OCI-LY7 (cell line): Measurements from ENCODE around the gene SLC66A2. TPM values are rescaled to one million over a fixed set of nuclear protein-coding genes. Genes with fewer than 3 reads are reported as not detected.

Experiments used
- BruUV-seq: library from RNA; stranded (reverse); fragments of 400-500 nt; replicated peaks from 2 replicates; lab custom pipeline; 2021; lab: Mats Ljungman, UMichigan
- CTCF ChIA-PET: fragments of 300-600 bp; sonication (Branson Sonifier 250); formaldehyde crosslinking; loops from one replicate; lab custom pipeline; 2022; ENCODE audit warnings: antibody characterized with exemption; ENCODE audit not compliant: unreplicated experiment; lab: Charles Lee
- POLR2A ChIA-PET: fragments of 300-600 bp; sonication (Branson Sonifier 250); formaldehyde crosslinking; loops from one replicate; lab custom pipeline; 2022; ENCODE audit warnings: antibody characterized with exemption; lab: Charles Lee
- DNase-seq: peaks from one replicate; pipeline ENCODE4 v3.0.0-alpha.2; 2015; ENCODE audit warnings: low spot score
- H2AFZ ChIP-seq: fragments of 200-600 bp; sonication (generic), shearing (Covaris generic); 2 replicates; pipeline ENCODE4 v1.6.1; 2014; ENCODE audit warnings: mild to moderate bottlenecking, antibody characterized with exemption, low read length, moderate library complexity
- H3K27ac ChIP-seq: fragments of 200-600 bp; sonication (generic); 2 replicates; pipeline ENCODE4 v1.5.1; 2014; ENCODE audit warnings: mixed run types, low read depth, mild to moderate bottlenecking, moderate library complexity, low read length, inconsistent platforms; ENCODE audit not compliant: poor library complexity, severe bottlenecking
- H3K36me3 ChIP-seq: fragments of 200-600 bp; sonication (generic); 2 replicates; pipeline ENCODE4 v1.6.1; 2014; ENCODE audit warnings: mild to moderate bottlenecking, antibody characterized with exemption, low read length, moderate library complexity, mixed read lengths; ENCODE audit not compliant: insufficient read depth
- H3K4me1 ChIP-seq: fragments of 200-600 bp; sonication (generic); 2 replicates; pipeline ENCODE4 v1.5.1; 2014; ENCODE audit warnings: mild to moderate bottlenecking, low read length; ENCODE audit not compliant: insufficient read depth, poor library complexity, severe bottlenecking
- H3K4me2 ChIP-seq: fragments of 200-600 bp; sonication (generic); 2 replicates; pipeline ENCODE4 v1.6.1; 2014; ENCODE audit warnings: mild to moderate bottlenecking, low read length
- H3K4me3 ChIP-seq: fragments of 200-600 bp; sonication (generic); 2 replicates; pipeline ENCODE4 v1.5.1; 2014; ENCODE audit warnings: mild to moderate bottlenecking, low read depth, low read length; ENCODE audit not compliant: poor library complexity, severe bottlenecking
- H3K79me2 ChIP-seq: fragments of 200-600 bp; sonication (generic); 2 replicates; pipeline ENCODE4 v1.6.1; 2016; ENCODE audit warnings: low read depth, mild to moderate bottlenecking, low read length, moderate library complexity, mixed read lengths; ENCODE audit not compliant: insufficient read depth
- H3K9me2 ChIP-seq: fragments of 200-600 bp; sonication (generic); 2 replicates; pipeline ENCODE4 v1.6.1; 2016; ENCODE audit warnings: mild to moderate bottlenecking, low read length, mixed read lengths; ENCODE audit not compliant: insufficient read depth
- H3K9me3 ChIP-seq: fragments of 200-600 bp; sonication (generic); 2 replicates; pipeline ENCODE4 v1.6.1; 2014; ENCODE audit warnings: mild to moderate bottlenecking, mixed run types, low read length, mixed read lengths
- H4K20me1 ChIP-seq: fragments of 200-600 bp; sonication (generic); 2 replicates; pipeline ENCODE4 v1.6.1; 2014; ENCODE audit warnings: mild to moderate bottlenecking, antibody characterized with exemption, low read length, moderate library complexity, mixed read lengths; ENCODE audit not compliant: insufficient read depth
- CTCF ChIP-seq: fragments of 200-600 bp; sonication (generic); conservative IDR thresholded peaks from 2 replicates; pipeline ENCODE4 v1.5.1; 2014; ENCODE audit warnings: mild to moderate bottlenecking, antibody characterized with exemption, low read length, moderate library complexity, mixed read lengths
- EZH2phosphoT487 ChIP-seq: fragments of 200-600 bp; sonication (generic); IDR thresholded peaks from 2 replicates; pipeline ENCODE4 v1.6.1; 2018; ENCODE audit warnings: low read depth, borderline replicate concordance, mild to moderate bottlenecking, mixed run types, antibody characterized with exemption, low read length, moderate library complexity, mixed read lengths
- intact Hi-C: fragments of 100-400 bp; cut with micrococcal nuclease; formaldehyde crosslinking; loops from one replicate; pipeline ENCODE4 v1.10.0; 2022; ENCODE audit not compliant: unreplicated experiment
- total RNA-seq, 2 experiments: library from RNA; depleted of rRNA in 1 of 2; stranded (reverse); fragments of >200 nt in 1 of 2; shearing (Covaris generic) in 1 of 2; gene quantifications; 2 replicates each; pipeline ENCODE4 v1.2.3, GENCODE V29; 2014 to 2022

SLC66A2 gene
- total RNA-seq, 2 experiments from 2014 or later = 14.5 to 17.9 TPM

- no peaks in the 10 kb centered on the region for H3K79me2 ChIP-seq
- CTCF ChIA-PET = no interaction called here
Observed at GRCh38 chr18:79923896-79924585, 27.4 kb downstream of the SLC66A2 start.

GRCh38 chr18:79922971-79923411, 28.5 kb downstream of the SLC66A2 start:
- Histone ChIP-seq H3K9me3 (no peaks in the 10 kb centered on the region), H3K36me3 (peaks cover 12% of the 10 kb centered on the region; the same call in 1 of the 2 replicates), H3K4me3 (no peak overlapping the region), H3K27ac (no peak overlapping the region), H3K4me1 (no peaks in the 10 kb centered on the region), H3K9me2 (no peaks in the 10 kb centered on the region), H3K79me2 (no peaks in the 10 kb centered on the region), H4K20me1 (no peaks in the 10 kb centered on the region), H2AFZ (no peak overlapping the region), H3K4me2 (no peak overlapping the region)
- intact Hi-C loops = no loop called here
- ChIA-PET POLR2A (no interaction called here), CTCF (no interaction called here)
- DNase-seq = no peak
- BruUV-seq = no TSS peak
- TF ChIP-seq EZH2phosphoT487 = no peak
- TF ChIP-seq CTCF = no peak

More at GRCh38 chr18:79923896-79924585, 27.4 kb downstream of the SLC66A2 start:
- no peak for TF ChIP-seq EZH2phosphoT487
- TF ChIP-seq CTCF = no peak
- intact Hi-C loops = no loop called here
- no peaks in the 10 kb centered on the region for H3K9me2 ChIP-seq
- DNase-seq = no peak
- H3K36me3 ChIP-seq = peaks cover 17% of the 10 kb centered on the region
- no peak overlapping the region for H3K4me2 ChIP-seq
- no TSS peak for BruUV-seq
- peaks cover under 1% of the 10 kb centered on the region; the same call in 1 of the 2 replicates for H3K9me3 ChIP-seq
- POLR2A ChIA-PET = no interaction called here
- no peak overlapping the region for H3K4me3 ChIP-seq
- no peaks in the 10 kb centered on the region for H4K20me1 ChIP-seq
- no peaks in the 10 kb centered on the region for H3K4me1 ChIP-seq
- H2AFZ ChIP-seq = no peak overlapping the region
- no peak overlapping the region for H3K27ac ChIP-seq
